Measurements from ENCODE around the gene TLE7.

Gene TLE7

GRCh38 chr16:71410146-71410545, 31.7 kb downstream of the TLE7 start:
- no peak for DNase-seq

- no peak for DNase-seq
Measured at GRCh38 chr16:71409011-71409775, 32.7 kb downstream of the TLE7 start.

- DNase-seq = no peak
Measured at GRCh38 chr16:71408536-71408935, 33.3 kb downstream of the TLE7 start.

GRCh38 chr16:71407731-71408130, 34.1 kb downstream of the TLE7 start:
- no peak for DNase-seq

GRCh38 chr16:71406724-71407123, 35.1 kb downstream of the TLE7 start:
- no peak for DNase-seq

GRCh38 chr16:71406316-71406715, 35.5 kb downstream of the TLE7 start:
- DNase-seq = no peak

GRCh38 chr16:71404364-71404763, 37.5 kb downstream of the TLE7 start:
- no peak for DNase-seq

- DNase-seq = no peak
Measured at GRCh38 chr16:71402674-71403073, 39.2 kb downstream of the TLE7 start.

GRCh38 chr16:71402007-71402406, 39.8 kb downstream of the TLE7 start:
- no peak for DNase-seq

- no peak for DNase-seq
Measured at GRCh38 chr16:71399801-71400563, 41.9 kb downstream of the TLE7 start.

GRCh38 chr16:71396594-71396993, 45.3 kb downstream of the TLE7 start:
- DNase-seq = no peak

- DNase-seq = no peak
Measured at GRCh38 chr16:71389330-71389729, 52.5 kb downstream of the TLE7 start.

GRCh38 chr16:71387045-71387871, 54.6 kb downstream of the TLE7 start:
- peak; percentile 42 for DNase-seq

- DNase-seq = no peak
Measured at GRCh38 chr16:71384073-71384724, 57.7 kb downstream of the TLE7 start.

GRCh38 chr16:71383054-71383773, 58.6 kb downstream of the TLE7 start:
- peak; percentile 23 for DNase-seq

- no peak for DNase-seq
Measured at GRCh38 chr16:71380831-71381230, 61.0 kb downstream of the TLE7 start.
